ENCODE results near the gene TMED5.

TMED5 gene

GRCh38 chr1:93177991-93178390 lies 2.2 kb downstream of the TMED5 start:
- TF ChIP-seq FOXP2 (optimal IDR thresholded peaks at IDR 0.05; ENCODE audit: borderline replicate concordance, extremely low read depth, extremely low read length, insufficient read depth): no peak
- TF ChIP-seq SIN3A (IDR thresholded peaks at IDR 0.05; ENCODE audit: borderline replicate concordance, insufficient read depth, low read length): no peak
- no peak for TF ChIP-seq TAF1 (IDR thresholded peaks at IDR 0.05; ENCODE audit: borderline replicate concordance, insufficient read depth, low read length)
- TF ChIP-seq REST (IDR thresholded peaks at IDR 0.05; ENCODE audit: insufficient read depth in 1 of 2, low read depth in 2 of 2, low read length in 2 of 2): no peak
- no peak for TF ChIP-seq POLR2AphosphoS5 (IDR thresholded peaks at IDR 0.05; ENCODE audit: low read depth, low read length)

- no peak for TF ChIP-seq REST (IDR thresholded peaks at IDR 0.05; ENCODE audit: insufficient read depth in 1 of 2, low read depth in 2 of 2, low read length in 2 of 2)
- no peak for TF ChIP-seq POLR2AphosphoS5 (IDR thresholded peaks at IDR 0.05; ENCODE audit: low read depth, low read length)
- TF ChIP-seq FOXP2 (optimal IDR thresholded peaks at IDR 0.05; ENCODE audit: borderline replicate concordance, extremely low read depth, extremely low read length, insufficient read depth): no peak
- TF ChIP-seq TAF1 (IDR thresholded peaks at IDR 0.05; ENCODE audit: borderline replicate concordance, insufficient read depth, low read length): no peak
- TF ChIP-seq SIN3A (IDR thresholded peaks at IDR 0.05; ENCODE audit: borderline replicate concordance, insufficient read depth, low read length): no peak
These were observed 7.4 kb downstream of the TMED5 start for GRCh38 chr1:93172778-93173177.

- TF ChIP-seq TAF1 (IDR thresholded peaks at IDR 0.05; ENCODE audit: borderline replicate concordance, insufficient read depth, low read length) (no peak), REST (IDR thresholded peaks at IDR 0.05; ENCODE audit: insufficient read depth in 1 of 2, low read depth in 2 of 2, low read length in 2 of 2) (no peak), SIN3A (IDR thresholded peaks at IDR 0.05; ENCODE audit: borderline replicate concordance, insufficient read depth, low read length) (no peak), FOXP2 (optimal IDR thresholded peaks at IDR 0.05; ENCODE audit: borderline replicate concordance, extremely low read depth, extremely low read length, insufficient read depth) (no peak), POLR2AphosphoS5 (IDR thresholded peaks at IDR 0.05; ENCODE audit: low read depth, low read length) (no peak)
These were observed 8.6 kb downstream of the TMED5 start for GRCh38 chr1:93171549-93172034.

GRCh38 chr1:93167006-93167405 lies 13.2 kb downstream of the TMED5 start:
- TF ChIP-seq REST (IDR thresholded peaks at IDR 0.05; ENCODE audit: insufficient read depth in 1 of 2, low read depth in 2 of 2, low read length in 2 of 2) (no peak), SIN3A (IDR thresholded peaks at IDR 0.05; ENCODE audit: borderline replicate concordance, insufficient read depth, low read length) (no peak), TAF1 (IDR thresholded peaks at IDR 0.05; ENCODE audit: borderline replicate concordance, insufficient read depth, low read length) (no peak), FOXP2 (optimal IDR thresholded peaks at IDR 0.05; ENCODE audit: borderline replicate concordance, extremely low read depth, extremely low read length, insufficient read depth) (no peak), POLR2AphosphoS5 (IDR thresholded peaks at IDR 0.05; ENCODE audit: low read depth, low read length) (no peak)

GRCh38 chr1:93164816-93165215 lies 15.4 kb downstream of the TMED5 start:
- TF ChIP-seq REST (IDR thresholded peaks at IDR 0.05; ENCODE audit: insufficient read depth in 1 of 2, low read depth in 2 of 2, low read length in 2 of 2) (no peak), TAF1 (IDR thresholded peaks at IDR 0.05; ENCODE audit: borderline replicate concordance, insufficient read depth, low read length) (no peak), FOXP2 (optimal IDR thresholded peaks at IDR 0.05; ENCODE audit: borderline replicate concordance, extremely low read depth, extremely low read length, insufficient read depth) (no peak), SIN3A (IDR thresholded peaks at IDR 0.05; ENCODE audit: borderline replicate concordance, insufficient read depth, low read length) (no peak), POLR2AphosphoS5 (IDR thresholded peaks at IDR 0.05; ENCODE audit: low read depth, low read length) (no peak)
